ENCODE results near the gene ATAT1.

ATAT1 gene

GRCh38 chr6:30613251-30614043 lies 13.2 kb upstream of the ATAT1 start:
- no peak for DNase-seq

GRCh38 chr6:30614044-30614842 lies 12.4 kb upstream of the ATAT1 start:
- no peak for DNase-seq

GRCh38 chr6:30614843-30615218 lies 11.8 kb upstream of the ATAT1 start:
- DNase-seq = peak; percentile 95

GRCh38 chr6:30615219-30615957 lies 11.3 kb upstream of the ATAT1 start:
- peak; percentile 58 for DNase-seq

- DNase-seq = peak; percentile 58
Observed at GRCh38 chr6:30615958-30616810, 10.5 kb upstream of the ATAT1 start.

- peak; percentile 100 for DNase-seq
Observed at GRCh38 chr6:30616811-30617564, 9.7 kb upstream of the ATAT1 start, which contains the start of gene PPP1R10. TSS of gene PPP1R10 (minus strand) at chr6:30617243. CDS start at chr6:30609944, 7,299 bp downstream.

- DNase-seq = peak; percentile 99
Observed at GRCh38 chr6:30617565-30618269, 9.0 kb upstream of the ATAT1 start, which contains the start of gene MRPS18B. TSS of gene MRPS18B (plus strand) at chr6:30617840. CDS start at chr6:30617866, 26 bp downstream.

GRCh38 chr6:30618270-30618797 lies 8.3 kb upstream of the ATAT1 start:
- no peak for DNase-seq

GRCh38 chr6:30619561-30619960 lies 7.1 kb upstream of the ATAT1 start:
- no peak for DNase-seq

GRCh38 chr6:30625511-30625910 lies 1.2 kb upstream of the ATAT1 start:
- DNase-seq = no peak

GRCh38 chr6:30635834-30636233 lies 9.2 kb downstream of the ATAT1 start:
- no peak for DNase-seq

GRCh38 chr6:30640481-30640880 lies 13.8 kb downstream of the ATAT1 start:
- no peak for DNase-seq

- DNase-seq = no peak
Observed at GRCh38 chr6:30641048-30641447, 14.4 kb downstream of the ATAT1 start.

GRCh38 chr6:30643656-30644055 lies 17.0 kb downstream of the ATAT1 start:
- no peak for DNase-seq

GRCh38 chr6:30644769-30645168 lies 18.1 kb downstream of the ATAT1 start:
- no peak for DNase-seq

GRCh38 chr6:30645989-30646388 lies 19.3 kb downstream of the ATAT1 start:
- DNase-seq = no peak

GRCh38 chr6:30646450-30647241 lies 20.0 kb downstream of the ATAT1 start, which contains the start of gene C6orf136:
TSS of gene C6orf136 (plus strand) at chr6:30647133. CDS start at chr6:30647232, 99 bp downstream.
- peak; percentile 97 for DNase-seq

- DNase-seq = peak; percentile 74
Observed at GRCh38 chr6:30647242-30648116, 20.8 kb downstream of the ATAT1 start.
